Mesothelial cell of epicardium (in vitro differentiated cells): ENCODE measurements around the gene SDK1. TPM values are rescaled to one million over a fixed set of nuclear protein-coding genes. Genes with fewer than 3 reads are reported as not detected.

Source experiments
- DNase-seq, 2 experiments: peaks; one replicate each; pipeline ENCODE4 v3.0.0; 2021; ENCODE audit warnings: low spot score in 2 of 2; ENCODE audit not compliant: unreplicated experiment in 2 of 2
- H3K27ac Mint-ChIP-seq: 2 replicates; pipeline ENCODE4 v1.8.0; 2021; ENCODE audit warnings: mixed read lengths
- H3K27me3 Mint-ChIP-seq: 2 replicates; pipeline ENCODE4 v1.8.0; 2021; ENCODE audit warnings: low read depth, mixed read lengths
- H3K36me3 Mint-ChIP-seq: 2 replicates; pipeline ENCODE4 v1.8.0; 2021; ENCODE audit warnings: mixed read lengths
- H3K4me1 Mint-ChIP-seq: 2 replicates; pipeline ENCODE4 v1.8.0; 2021; ENCODE audit warnings: mixed read lengths
- H3K4me3 Mint-ChIP-seq: 2 replicates; pipeline ENCODE4 v1.8.0; 2021; ENCODE audit warnings: mild to moderate bottlenecking, moderate library complexity, mixed read lengths
- H3K9me3 Mint-ChIP-seq: 2 replicates; pipeline ENCODE4 v1.8.0; 2021; ENCODE audit warnings: mixed read lengths
- CTCF ChIP-seq: fragments of 200-600 bp; sonication (generic); IDR thresholded peaks from one replicate; pipeline ENCODE4 v1.5.0; 2021; ENCODE audit warnings: antibody characterized with exemption; ENCODE audit not compliant: unreplicated experiment
- total RNA-seq: library from RNA; stranded (reverse); gene quantifications from 3 replicates; pipeline ENCODE4 v1.2.1, GENCODE V29; 2021

Gene SDK1
- total RNA-seq, 1 donor from 2014 or later, result 12.8 TPM

- peaks cover 4% of the 10 kb centered on the region for H3K27me3 Mint-ChIP-seq
- no peak overlapping the region for H3K27ac Mint-ChIP-seq
- H3K9me3 Mint-ChIP-seq, result no peaks in the 10 kb centered on the region
- peaks cover 3% of the 10 kb centered on the region for H3K4me1 Mint-ChIP-seq
- TF ChIP-seq CTCF, result no peak
- H3K36me3 Mint-ChIP-seq, result no peaks in the 10 kb centered on the region
- H3K4me3 Mint-ChIP-seq, result no peak overlapping the region
- no peak for DNase-seq
Observed at GRCh38 chr7:4158441-4159153, 857.5 kb downstream of the SDK1 start.

GRCh38 chr7:4159154-4159501, 858.1 kb downstream of the SDK1 start:
- Mint-ChIP-seq H3K4me1 (peaks cover 3% of the 10 kb centered on the region), H3K27me3 (peaks cover 4% of the 10 kb centered on the region), H3K4me3 (no peak overlapping the region), H3K27ac (no peak overlapping the region), H3K9me3 (no peaks in the 10 kb centered on the region), H3K36me3 (no peaks in the 10 kb centered on the region)
- TF ChIP-seq CTCF, result no peak
- no peak for DNase-seq

DNA sequence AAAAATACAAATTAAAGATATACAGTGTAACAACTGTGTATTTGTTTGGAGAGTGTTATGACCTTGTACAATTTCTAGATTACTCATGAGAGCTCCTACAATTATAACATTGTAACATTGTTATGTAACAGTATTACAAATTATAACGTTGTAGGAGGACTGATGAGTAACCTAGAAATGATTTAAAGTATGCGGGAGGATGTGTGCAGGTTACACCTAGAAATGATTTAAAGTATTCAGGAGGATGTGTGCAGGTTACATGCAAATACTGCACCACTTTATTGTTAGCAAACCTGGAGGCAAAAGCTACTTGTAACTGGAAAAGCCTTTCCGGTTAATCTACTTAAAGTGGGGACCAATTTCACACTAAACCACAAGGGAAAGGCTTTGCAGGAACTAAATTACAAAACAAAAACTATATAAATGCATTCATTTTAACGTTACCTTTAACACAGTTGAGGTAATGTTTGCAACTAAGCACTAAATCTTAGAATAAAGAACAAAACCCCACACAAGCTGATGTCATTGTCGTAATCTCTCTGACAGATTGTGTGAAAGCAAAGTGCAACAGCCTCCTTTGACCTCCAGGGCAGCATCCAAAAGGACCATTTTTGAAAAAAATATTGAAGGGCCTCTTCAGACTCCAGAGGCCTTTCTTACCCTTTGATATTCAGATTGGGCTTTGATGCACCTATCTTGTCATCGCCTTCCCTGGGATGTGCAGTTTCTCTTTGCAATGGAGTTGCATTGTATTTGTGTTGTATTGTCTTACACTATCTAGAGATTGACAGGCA, 858.9 kb downstream of the SDK1 start:
- Mint-ChIP-seq H3K9me3 (no peaks in the 10 kb centered on the region), H3K36me3 (no peaks in the 10 kb centered on the region), H3K27ac (no peak overlapping the region)

DNA sequence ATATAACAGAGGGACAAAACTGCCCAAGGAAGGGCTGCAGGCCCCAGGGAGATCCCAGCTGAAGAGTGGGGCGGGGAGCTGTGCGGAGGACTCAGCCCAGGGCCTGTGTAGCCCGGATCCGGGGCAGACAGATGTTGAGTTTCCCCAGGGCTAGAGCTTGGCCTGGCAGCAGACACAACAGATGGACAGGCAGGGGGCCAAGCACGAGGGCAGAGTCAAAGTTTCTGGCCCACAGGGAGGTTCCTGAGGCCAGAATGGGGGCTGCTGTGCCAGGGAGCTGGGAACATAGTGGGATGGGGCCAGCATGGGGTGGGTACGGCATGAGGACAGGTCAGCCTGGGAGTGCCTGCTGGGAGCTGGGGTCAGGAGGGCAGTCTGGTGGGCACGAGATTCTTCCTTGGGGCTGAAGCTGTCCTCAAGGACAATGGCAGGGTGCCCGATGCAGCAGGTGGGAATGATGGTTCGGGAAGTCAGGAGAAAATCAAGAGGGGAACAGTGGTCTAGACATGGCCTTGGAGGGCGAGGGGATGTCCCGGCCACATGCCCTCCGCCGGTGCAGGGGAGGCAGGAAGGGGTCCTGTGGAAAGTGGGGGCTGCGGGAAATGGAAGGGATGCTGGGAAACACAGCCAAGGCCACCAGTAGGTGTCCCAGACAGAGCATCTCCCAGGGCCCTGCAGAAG, 862.0 kb downstream of the SDK1 start:
- no peaks in the 10 kb centered on the region for H3K9me3 Mint-ChIP-seq
- no peak overlapping the region for H3K4me3 Mint-ChIP-seq
- DNase-seq, result no peak
- H3K27me3 Mint-ChIP-seq, result no peaks in the 10 kb centered on the region
- TF ChIP-seq CTCF, result no peak
- H3K27ac Mint-ChIP-seq, result no peak overlapping the region
- peaks cover 3% of the 10 kb centered on the region for H3K4me1 Mint-ChIP-seq
- no peaks in the 10 kb centered on the region for H3K36me3 Mint-ChIP-seq

More for the DNA sequence above, 858.9 kb downstream of the SDK1 start:
- TF ChIP-seq CTCF, result no peak
- DNase-seq, result no peak
- peaks cover 3% of the 10 kb centered on the region for H3K4me1 Mint-ChIP-seq
- peaks cover 4% of the 10 kb centered on the region for H3K27me3 Mint-ChIP-seq
- H3K4me3 Mint-ChIP-seq, result no peak overlapping the region

- Mint-ChIP-seq H3K27ac (no peak overlapping the region), H3K4me1 (peaks cover 5% of the 10 kb centered on the region), H3K9me3 (no peaks in the 10 kb centered on the region), H3K4me3 (no peak overlapping the region), H3K27me3 (no peaks in the 10 kb centered on the region), H3K36me3 (no peaks in the 10 kb centered on the region)
- no peak for DNase-seq
- TF ChIP-seq CTCF, result no peak
Observed at GRCh38 chr7:4163565-4164203, 862.6 kb downstream of the SDK1 start.
